D341Med (cell line): ENCODE measurements around the gene KIF2C.
"Not testable (repeated sequence)": the region's sequence is repeated elsewhere in the genome, so short reads cannot be mapped to it uniquely, and the experiment has no call there.

Experiments
- DNase-seq: peaks from one replicate; pipeline ENCODE4 v3.0.0; 2012; ENCODE audit warnings: low spot score

KIF2C gene

DNA sequence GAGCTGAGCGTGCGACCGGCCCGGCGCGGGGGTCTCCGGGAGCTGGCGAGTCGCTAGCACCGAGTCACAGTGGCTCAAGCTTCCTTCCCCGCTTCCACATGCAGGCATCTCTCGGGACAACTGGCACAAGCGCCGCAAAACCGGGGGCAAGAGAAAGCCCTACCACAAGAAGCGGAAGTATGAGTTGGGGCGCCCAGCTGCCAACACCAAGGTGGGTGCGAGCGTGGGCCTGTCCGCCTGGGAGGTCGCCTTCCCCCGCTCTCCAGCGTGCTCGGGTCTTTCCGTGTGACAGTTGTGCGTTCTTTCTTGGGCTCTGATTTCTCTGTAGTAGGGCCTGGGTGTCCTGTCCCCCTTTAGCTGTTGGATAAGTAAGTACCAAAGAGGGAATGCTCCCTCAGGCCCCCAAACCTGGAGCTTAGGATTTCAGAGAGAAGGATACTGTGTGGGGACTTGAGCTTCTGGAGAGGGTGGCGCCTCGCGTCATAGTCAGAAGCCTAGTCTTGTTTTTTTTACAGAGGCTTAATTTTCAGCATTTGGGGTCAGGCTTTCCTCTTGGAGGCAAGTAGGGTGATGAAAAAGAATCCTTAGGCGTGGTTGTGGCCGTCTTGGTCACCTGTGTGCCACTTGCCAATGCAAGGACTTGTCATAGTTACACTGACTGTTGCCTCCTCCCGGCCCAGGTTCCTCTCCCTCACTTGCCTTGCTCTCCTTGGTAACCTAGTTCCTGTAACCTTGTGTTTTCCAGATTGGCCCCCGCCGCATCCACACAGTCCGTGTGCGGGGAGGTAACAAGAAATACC lies 36.5 kb downstream of the KIF2C start:
- no peak for DNase-seq

- no peak for DNase-seq
Observed at GRCh38 chr1:44776730-44777068, 37.1 kb downstream of the KIF2C start.

- no peak for DNase-seq
Observed at GRCh38 chr1:44777547-44777946, 37.9 kb downstream of the KIF2C start.

GRCh38 chr1:44777969-44778635 lies 38.5 kb downstream of the KIF2C start:
- no peak for DNase-seq

DNA sequence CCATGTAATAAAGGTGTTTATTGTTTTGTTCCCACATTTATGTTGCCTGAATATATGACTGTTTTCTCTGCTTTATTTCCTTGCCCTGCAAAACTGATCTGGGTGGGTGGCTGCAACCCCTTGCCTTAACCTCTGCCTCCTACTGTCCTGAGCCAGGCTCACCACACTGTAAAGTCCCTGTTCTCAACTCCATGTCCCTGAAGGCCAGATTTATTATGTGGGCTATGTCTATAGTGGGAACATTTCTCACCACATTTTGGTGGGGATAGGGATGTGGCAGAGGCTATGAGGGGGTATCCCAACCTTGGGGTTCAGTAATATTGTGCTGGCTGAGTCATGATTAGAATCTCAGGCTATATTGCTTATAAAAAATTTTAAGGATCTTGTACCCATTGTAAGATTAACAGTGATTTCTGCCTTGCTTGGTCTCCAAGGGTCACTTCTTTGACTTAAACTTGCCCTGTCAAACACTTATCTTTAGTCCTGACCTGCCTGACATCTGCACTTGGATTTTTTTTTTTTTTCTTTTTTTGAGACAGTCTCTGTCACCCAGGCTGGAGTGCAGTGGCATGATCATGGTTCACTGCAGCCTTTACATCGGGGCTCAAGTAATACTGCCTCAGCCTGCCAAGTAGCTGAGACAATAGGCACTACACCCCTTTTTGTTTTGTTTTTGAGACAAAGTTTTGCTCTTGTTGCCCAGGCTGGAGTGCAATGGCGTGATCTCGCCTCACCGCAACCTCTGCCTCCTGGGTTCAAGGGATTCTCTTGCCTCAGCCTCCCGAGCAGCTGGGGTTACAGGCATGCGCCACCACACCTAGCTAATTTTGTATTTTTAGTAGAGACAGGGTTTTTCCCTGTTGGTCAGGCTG lies 39.3 kb downstream of the KIF2C start:
- DNase-seq, result no peak

- no peak for DNase-seq
Observed at GRCh38 chr1:44780583-44781121, 41.0 kb downstream of the KIF2C start.

DNA sequence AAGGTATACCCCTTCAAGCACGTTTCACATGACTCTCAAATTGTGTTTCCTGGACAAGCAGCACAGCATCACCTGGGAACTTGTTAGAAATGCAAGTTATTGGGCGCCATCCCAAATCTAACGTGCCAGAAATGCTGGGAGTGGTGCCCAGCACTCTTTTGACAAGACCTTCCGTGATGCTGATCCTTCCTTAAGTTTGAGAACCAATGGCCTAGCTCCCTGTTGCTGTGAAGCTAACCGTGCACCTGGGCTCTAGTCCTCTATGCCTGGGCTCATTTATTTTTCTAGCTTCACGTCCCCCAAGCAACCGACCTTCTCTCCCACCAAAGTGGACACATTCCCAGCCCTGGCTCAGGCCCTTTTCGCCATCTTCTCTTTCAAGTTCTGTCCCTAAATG lies 44.1 kb downstream of the KIF2C start:
- DNase-seq, result no peak

DNA sequence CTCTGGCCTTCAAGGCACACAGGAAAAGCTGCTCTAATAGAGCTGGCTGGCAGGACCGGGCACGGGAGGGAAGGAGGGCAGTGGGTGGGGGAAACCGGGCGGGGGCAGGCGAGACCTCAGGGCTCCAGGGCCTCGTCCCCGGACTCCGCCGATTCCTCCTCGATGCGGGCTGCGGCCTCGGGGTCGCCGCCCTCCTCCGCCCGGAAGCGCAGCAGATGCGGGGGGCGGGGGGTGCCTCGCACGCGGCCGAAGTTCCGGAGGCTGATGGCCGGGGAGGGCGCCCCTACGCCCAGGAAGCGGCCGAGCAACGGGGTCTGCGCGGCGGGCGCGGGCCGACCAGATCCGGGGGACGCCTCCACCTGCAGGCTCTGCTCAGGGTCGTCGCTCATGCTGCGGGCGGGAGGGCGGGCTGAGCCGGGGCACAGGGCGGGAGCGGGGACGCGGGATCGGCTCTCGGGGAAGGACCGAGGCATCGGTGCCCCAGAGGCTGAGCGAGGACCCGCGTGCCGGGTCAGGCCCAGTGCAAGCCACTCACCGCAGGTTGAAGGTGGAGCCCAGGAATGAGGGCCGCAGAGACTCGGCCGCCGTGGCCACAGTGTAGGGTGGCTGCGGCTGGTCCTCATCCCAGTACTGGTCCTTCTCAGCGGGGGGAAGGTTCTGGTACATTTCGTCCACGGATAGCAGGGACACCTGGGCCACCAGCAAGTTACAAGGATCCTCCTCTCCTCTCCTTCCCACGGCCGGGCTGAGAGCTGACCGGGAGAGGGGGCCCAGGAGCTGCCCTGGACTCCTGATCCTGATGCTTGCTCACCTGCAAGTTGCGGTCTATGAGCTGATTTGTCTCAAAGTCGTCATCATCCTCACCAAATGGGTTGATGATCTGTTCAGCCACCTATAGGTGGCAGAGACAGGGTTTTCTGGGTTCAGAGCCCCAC lies 44.7 kb downstream of the KIF2C start:
- peak; percentile 36 for DNase-seq

GRCh38 chr1:44785029-44785380 lies 45.4 kb downstream of the KIF2C start:
- DNase-seq, result no peak

GRCh38 chr1:44785501-44786137 lies 46.0 kb downstream of the KIF2C start:
- DNase-seq, result no peak

DNA sequence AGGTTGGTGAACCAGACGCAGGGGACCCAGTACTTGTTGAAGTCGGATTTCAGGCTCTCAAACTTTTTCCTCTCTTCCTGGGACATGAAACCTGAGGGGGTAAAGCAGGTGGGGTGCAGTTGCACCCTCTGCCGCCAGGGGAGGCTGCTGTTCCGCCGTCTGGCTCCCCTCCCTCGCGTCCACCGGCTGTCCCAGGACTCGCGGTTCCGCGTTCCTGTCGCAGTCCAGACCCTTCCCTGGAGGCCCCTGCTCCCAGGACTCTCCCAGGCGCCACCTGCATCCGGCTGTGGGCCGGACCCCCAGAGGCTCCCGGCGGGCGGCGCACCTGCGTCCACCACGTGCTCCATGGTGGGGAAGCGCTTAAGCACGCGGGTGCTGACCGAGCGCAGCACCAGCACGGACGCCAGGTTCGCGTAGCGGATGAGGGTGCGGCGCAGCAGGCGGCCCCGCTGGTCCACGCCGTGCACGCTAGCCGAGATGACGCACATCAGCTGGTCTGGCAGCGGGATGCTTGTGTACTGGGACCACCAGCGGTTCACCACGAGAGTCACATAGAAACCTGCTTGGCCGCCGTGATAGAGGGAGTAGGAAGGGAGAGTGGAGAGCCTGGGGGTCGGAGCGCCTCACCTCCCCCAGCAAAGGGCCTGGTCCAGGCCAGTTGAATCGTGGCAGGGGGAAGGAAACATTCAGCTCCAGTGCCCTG lies 46.7 kb downstream of the KIF2C start:
- DNase-seq, result peak; percentile 75

DNA sequence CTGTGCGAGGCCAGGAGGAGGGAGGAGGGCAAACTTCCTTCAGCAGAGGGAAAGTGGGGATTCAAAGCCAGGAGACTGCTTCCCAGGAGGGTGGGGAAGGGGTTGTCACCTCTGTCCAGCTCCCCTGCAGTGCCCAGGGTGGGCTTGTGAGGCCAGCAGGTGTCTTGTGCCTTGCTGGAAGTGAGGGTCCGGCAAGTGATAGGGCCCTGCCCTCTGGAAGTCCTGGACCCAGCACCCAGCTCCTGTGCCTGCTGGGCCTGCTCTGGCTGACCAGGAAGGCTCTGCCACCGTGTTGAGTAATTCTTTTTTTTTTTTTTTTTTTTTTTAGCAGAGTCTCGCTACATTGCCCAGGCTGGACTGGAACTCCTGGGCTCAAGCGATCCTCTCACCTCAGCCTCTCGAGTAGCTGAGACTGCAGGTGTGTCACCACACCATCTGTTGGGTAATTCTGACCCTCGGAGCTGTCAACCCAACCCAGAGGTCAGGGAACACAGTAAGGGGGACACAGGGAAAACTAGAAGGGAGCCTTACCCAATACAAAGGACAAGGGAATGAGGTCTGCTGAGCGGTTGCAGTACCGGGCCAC lies 47.3 kb downstream of the KIF2C start:
- DNase-seq, result no peak

- DNase-seq, result no peak
Observed at GRCh38 chr1:44787506-44787905, 47.9 kb downstream of the KIF2C start.

DNA sequence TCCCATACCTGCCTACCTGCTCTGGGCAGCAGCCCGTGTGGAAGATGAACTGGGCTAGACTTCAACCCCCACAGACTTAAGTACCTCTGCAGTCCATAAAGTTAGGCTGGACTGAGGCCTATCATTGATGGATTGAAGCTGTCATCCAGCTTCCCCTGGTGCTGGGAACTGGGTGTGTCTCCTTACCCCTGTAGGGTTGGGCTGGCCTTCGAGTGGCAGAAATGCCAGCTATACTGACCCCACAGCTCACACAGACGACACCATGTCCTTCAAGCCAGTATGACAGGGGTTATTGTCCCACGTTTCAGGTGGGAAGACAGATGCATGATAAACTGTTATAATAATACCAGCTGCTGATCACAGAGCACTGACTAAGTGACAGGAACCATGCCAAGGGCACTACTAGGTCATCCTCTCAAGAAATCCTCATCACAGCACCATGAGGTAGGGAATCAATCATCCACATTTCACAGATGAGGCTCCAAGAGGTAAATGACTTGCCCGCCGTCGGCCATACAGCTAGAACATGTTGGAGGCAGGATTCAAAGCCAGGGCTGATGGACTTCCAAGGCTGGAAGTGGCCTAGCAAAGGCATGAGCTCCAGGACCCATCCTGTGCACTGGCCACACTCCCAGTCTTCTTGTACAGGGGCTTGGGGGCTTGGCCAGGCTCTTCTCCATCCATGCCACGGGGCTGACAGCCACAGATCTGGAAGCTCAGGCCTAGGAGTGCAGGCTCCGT lies 48.7 kb downstream of the KIF2C start, which contains the start of gene BEST4:
Gene BEST4 (minus strand): TSS at position 51 of the 741 bp plus-strand sequence. CDS start 465 bp downstream, outside the sequence.
- DNase-seq, result no peak

DNA sequence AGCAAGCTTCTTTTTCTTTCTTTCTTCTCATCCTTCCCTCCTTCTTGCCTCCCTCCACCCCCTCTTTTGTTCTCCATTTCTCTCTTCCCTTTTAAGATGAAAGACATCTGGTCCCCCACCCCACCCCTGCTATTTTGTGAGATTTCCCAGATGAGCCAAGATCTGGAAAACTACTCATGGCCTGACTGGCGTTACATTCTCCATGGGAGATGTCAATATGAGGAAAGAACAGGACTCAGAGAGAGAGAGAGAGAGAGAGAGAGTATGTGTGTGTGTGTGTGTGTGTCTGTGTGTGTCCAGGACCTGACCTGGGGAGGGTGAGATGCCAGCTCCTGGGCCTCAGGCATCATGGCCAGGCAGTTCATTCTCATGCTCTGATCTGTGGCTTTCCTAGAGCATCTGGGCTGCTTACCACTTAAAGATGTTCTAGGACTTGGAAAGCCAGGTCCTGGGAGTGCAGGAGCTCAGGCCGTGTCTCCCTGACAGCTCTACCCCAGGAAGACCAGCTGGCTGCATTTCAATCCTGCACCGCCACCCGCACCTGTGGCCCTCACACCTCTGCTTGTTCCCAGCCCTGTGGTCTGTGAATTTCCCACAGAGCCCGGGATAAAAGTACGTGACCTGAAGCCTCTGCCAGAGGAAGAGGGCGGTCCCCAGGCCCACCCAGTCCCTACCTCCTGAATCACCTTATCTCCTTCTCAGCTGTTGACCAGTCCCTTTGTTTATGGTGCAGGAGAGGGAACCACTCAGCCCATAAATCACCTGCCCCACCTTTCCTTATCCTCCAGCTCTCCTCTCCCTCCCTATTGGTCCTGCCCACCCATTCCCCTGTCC lies 51.5 kb downstream of the KIF2C start:
- no peak for DNase-seq

GRCh38 chr1:44792736-44793502 lies 53.3 kb downstream of the KIF2C start:
- peak; percentile 27 for DNase-seq

DNA sequence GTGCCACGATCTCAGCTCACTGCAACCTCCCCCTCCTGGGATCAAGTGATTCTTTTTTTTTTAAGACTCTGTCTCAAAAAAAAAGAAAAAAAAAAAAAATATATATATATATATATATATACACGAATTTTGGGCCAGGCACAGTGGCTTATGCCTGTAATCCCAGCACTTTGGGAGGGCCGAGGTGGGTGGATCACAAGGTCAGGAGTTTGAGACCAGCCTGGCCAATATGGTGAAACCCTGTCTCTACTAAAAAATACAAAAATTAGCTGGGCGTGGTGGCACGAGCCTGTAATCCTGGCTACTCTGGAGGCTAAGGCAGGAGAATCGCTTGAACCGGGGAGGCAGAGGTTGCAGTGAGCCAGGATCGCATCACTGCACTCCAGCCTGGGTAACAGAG lies 58.2 kb downstream of the KIF2C start:
- DNase-seq, result not testable (repeated sequence)
